Endothelial cell of umbilical vein (primary cell): ENCODE measurements around the gene WBP1L. TPM values are rescaled to one million over a fixed set of nuclear protein-coding genes. Genes with fewer than 3 reads are reported as not detected.
A peak's percentile ranks its signal among the peaks of the same experiment; 100 is the strongest.

Experiments used
- BruUV-seq: library from RNA; stranded (reverse); fragments of 400-500 nt; replicated peaks from 2 replicates; lab custom pipeline; 2021; lab: Mats Ljungman, UMichigan
- CTCF ChIA-PET: fragments of 300-600, 350-600 bp; sonication (Branson Sonifier 250); formaldehyde crosslinking; loops from one replicate; lab custom pipeline; 2021; ENCODE audit warnings: antibody characterized with exemption, inconsistent platforms; lab: Charles Lee
- POLR2A ChIA-PET: fragments of 300-600, 350-600 bp; sonication (Branson Sonifier 250); formaldehyde crosslinking; loops from one replicate; lab custom pipeline; 2021; ENCODE audit warnings: antibody characterized with exemption, inconsistent platforms; lab: Charles Lee
- DNase-seq: peaks from one replicate; pipeline ENCODE4 v3.0.0-alpha.2; 2011; ENCODE audit warnings: low read depth, low spot score
- FAIRE-seq: peaks from 2 replicates; lab custom pipeline; 2011; peaks lifted over from hg19 to GRCh38; lab: Jason Lieb, UNC
- H2AFZ ChIP-seq: 2 replicates; pipeline ENCODE4 v1.6.0; 2012; ENCODE audit warnings: low read depth, low read length, control low read depth, inconsistent platforms
- H3K27ac ChIP-seq: 2 replicates; pipeline ENCODE4 v1.5.1; 2011; ENCODE audit warnings: low read depth, mild to moderate bottlenecking, control low read depth, low read length, moderate library complexity; ENCODE audit not compliant: insufficient read depth
- H3K27me3 ChIP-seq, 2 experiments: 2 replicates each; pipeline versions ENCODE4 v1.6.0 to v1.6.1; 2011; ENCODE audit warnings: low read length in 2 of 2, mixed read lengths in 1 of 2; ENCODE audit not compliant: control insufficient read depth in 2 of 2, insufficient read depth in 2 of 2
- H3K36me3 ChIP-seq, 2 experiments: 2 replicates in 1 of 2; 3 replicates in 1 of 2; pipeline ENCODE4 v1.5.1; 2011; ENCODE audit warnings: low read length in 2 of 2, mild to moderate bottlenecking in 1 of 2, moderate library complexity in 1 of 2; ENCODE audit not compliant: control insufficient read depth in 2 of 2, insufficient read depth in 2 of 2; ENCODE audit errors: extremely low read depth in 1 of 2
- H3K4me1 ChIP-seq: 3 replicates; pipeline ENCODE4 v1.5.1; 2011; ENCODE audit warnings: mild to moderate bottlenecking, low read length; ENCODE audit not compliant: control insufficient read depth, insufficient read depth; ENCODE audit errors: extremely low read depth
- H3K4me2 ChIP-seq: 2 replicates; pipeline ENCODE4 v1.6.1; 2011; ENCODE audit warnings: low read length, control low read depth, mixed read lengths; ENCODE audit not compliant: insufficient read depth
- H3K4me3 ChIP-seq, 3 experiments: fragments of 200-600 bp in 1 of 3; sonication (generic), shearing (Covaris generic) in 1 of 3; replicated peaks in 1 of 3; 2 replicates each; pipeline ENCODE4 v1.5.1; 2011 to 2016; ENCODE audit warnings: control low read depth in 3 of 3, low read length in 3 of 3, mild to moderate bottlenecking in 2 of 3, inconsistent platforms in 1 of 3, low read depth in 1 of 3, moderate library complexity in 1 of 3; ENCODE audit not compliant: insufficient read depth in 1 of 3
- H3K79me2 ChIP-seq: 2 replicates; pipeline ENCODE4 v1.6.0; 2012; ENCODE audit warnings: low read length, inconsistent platforms; ENCODE audit not compliant: control insufficient read depth, insufficient read depth
- H3K9ac ChIP-seq: replicated peaks from 2 replicates; pipeline ENCODE3; 2011; ENCODE audit warnings: low read length, control low read depth; ENCODE audit not compliant: insufficient read depth; ENCODE audit errors: extremely low read depth
- H3K9me1 ChIP-seq: replicated peaks from 3 replicates; pipeline ENCODE4 v1.6.0; 2011; ENCODE audit warnings: mild to moderate bottlenecking, low read length; ENCODE audit not compliant: control insufficient read depth, insufficient read depth; ENCODE audit errors: extremely low read depth
- H3K9me3 ChIP-seq: replicated peaks from 2 replicates; pipeline ENCODE4 v1.5.1; 2012; ENCODE audit warnings: low read length, inconsistent platforms; ENCODE audit not compliant: control insufficient read depth, insufficient read depth
- H4K20me1 ChIP-seq: replicated peaks from 2 replicates; pipeline ENCODE3; 2011; ENCODE audit warnings: mild to moderate bottlenecking, low read length; ENCODE audit not compliant: control insufficient read depth, insufficient read depth; ENCODE audit errors: extremely low read depth
- CTCF ChIP-seq, 2 donors: IDR thresholded peaks; 1 replicate in 1 of 2; 2 replicates in 1 of 2; pipeline ENCODE4 v1.5.1; 2011; ENCODE audit warnings: low read length in 2 of 2, mild to moderate bottlenecking in 2 of 2, moderate library complexity in 2 of 2, control low read depth in 1 of 2, inconsistent platforms in 1 of 2, low read depth in 1 of 2; ENCODE audit not compliant: insufficient read depth in 1 of 2; ENCODE audit errors: extremely low read depth in 1 of 2
- EZH2 ChIP-seq: IDR thresholded peaks from 2 replicates; pipeline ENCODE4 v1.6.1; 2012; ENCODE audit warnings: borderline replicate concordance, low read depth, mild to moderate bottlenecking, moderate library complexity, low read length, inconsistent platforms; ENCODE audit not compliant: severe bottlenecking
- FOS ChIP-seq: IDR thresholded peaks from 2 replicates; pipeline ENCODE4 v1.6.1; 2011; ENCODE audit warnings: mild to moderate bottlenecking, low read length, moderate library complexity, borderline replicate concordance; ENCODE audit not compliant: insufficient read depth
- GATA2 ChIP-seq: IDR thresholded peaks from 2 replicates; pipeline ENCODE4 v1.7.0; 2011; ENCODE audit warnings: low read depth, mild to moderate bottlenecking, moderate library complexity, mixed read lengths, low read length; ENCODE audit not compliant: insufficient read length, insufficient read depth
- JUN ChIP-seq: IDR thresholded peaks from 2 replicates; pipeline ENCODE4 v1.6.1; 2011; ENCODE audit warnings: borderline replicate concordance, low read depth; ENCODE audit not compliant: insufficient read length, insufficient read depth
- MAX ChIP-seq: IDR thresholded peaks from 2 replicates; pipeline ENCODE4 v1.6.1; 2011; ENCODE audit not compliant: insufficient read depth, insufficient read length
- MYC ChIP-seq: IDR thresholded peaks from one replicate; pipeline ENCODE4 v1.6.1; 2011; ENCODE audit warnings: mild to moderate bottlenecking, low read depth, low read length
- POLR2A ChIP-seq: IDR thresholded peaks from 2 replicates; pipeline ENCODE4 v1.6.1; 2012; ENCODE audit warnings: low read depth, mild to moderate bottlenecking, control low read depth, low read length
- POLR2AphosphoS5 ChIP-seq: IDR thresholded peaks from 2 replicates; pipeline ENCODE4 v1.6.1; 2012; ENCODE audit warnings: low read depth, mild to moderate bottlenecking, control low read depth, low read length, moderate library complexity; ENCODE audit not compliant: insufficient read depth
- dilution Hi-C: fragments of 300-500 bp; cut with MboI; formaldehyde crosslinking; loops from one replicate; pipeline ENCODE4 v1.15.0; 2019; ENCODE audit warnings: low sequenced_read_pairs; ENCODE audit not compliant: extremely low pct_ligation_motif_present
- intact Hi-C: fragments of 100-400 bp; cut with micrococcal nuclease; formaldehyde crosslinking; loops from one replicate; pipeline ENCODE4 v1.10.0; 2022
- polyA plus RNA-seq, 4 experiments: library from polyadenylated mRNA; depleted of rRNA in 3 of 4; stranded (reverse) in 3 of 4; unstranded in 1 of 4; fragments of >200 nt; gene quantifications; 2 replicates each; pipeline versions ENCODE4 v1.2.1 to v1.2.3, GENCODE V29; 2011 to 2012; ENCODE audit warnings: missing spikeins in 1 of 4
- total RNA-seq: library from RNA; stranded (reverse); gene quantifications from 2 replicates; pipeline ENCODE4 v1.2.3, GENCODE V29; 2021

The WBP1L gene
- total and polyA plus RNA-seq, 2 donors (not counting 3 experiments of a cell fraction or from before 2014, with no cell fraction given) = 46.0 to 70.3 TPM

- POLR2A ChIA-PET = no interaction called here
- intact Hi-C loops = no loop called here
- dilution Hi-C loops = no loop called here
- Histone ChIP-seq H3K4me2 (peak overlapping the region; percentile 75), H3K9me1 (no peaks in the 10 kb centered on the region), H3K27me3 (no peaks in the 10 kb centered on the region), H3K4me1 (peaks cover 53% of the 10 kb centered on the region), H3K4me3 (no peak overlapping the region), H3K79me2 (peaks cover 5% of the 10 kb centered on the region), H3K9ac (peak overlapping the region; percentile 55), H4K20me1 (no peaks in the 10 kb centered on the region), H3K9me3 (no peaks in the 10 kb centered on the region), H2AFZ (no peak overlapping the region), H3K36me3 (peaks cover 3 to 14% of the 10 kb centered on the region in 2 experiments), H3K27ac (peak overlapping the region; percentile 85)
- FAIRE-seq (no peak), DNase-seq (peak; percentile 37)
- TF ChIP-seq FOS = no peak
- TF ChIP-seq JUN = no peak
- TF ChIP-seq EZH2 = no peak
- TF ChIP-seq MYC = no peak
- TF ChIP-seq GATA2 = no peak
- no peak for TF ChIP-seq POLR2AphosphoS5
- TF ChIP-seq MAX = no peak
- no peak for TF ChIP-seq POLR2A
- no peak for TF ChIP-seq CTCF (IDR thresholded peaks at IDR 0.05; ENCODE audit: extremely low read depth in 1 of 2, insufficient read depth in 1 of 2, low read depth in 1 of 2, low read length in 2 of 2)
- BruUV-seq = no TSS peak
- CTCF ChIA-PET = interaction anchor here (1.2 to 2.0 kb wide), 7 partner anchors 14 to 100 kb away, joined by 3 to 11 read pairs (median 5); no protein-coding TSS in a partner anchor
These were observed 57.7 kb downstream of the WBP1L start for GRCh38 chr10:102801496-102801895.
